Amniotic stem cell (primary cell): ENCODE data around the gene MAP7.
A peak's percentile ranks its signal among the peaks of the same experiment; 100 is the strongest.
"Not testable (repeated sequence)": the region's sequence is repeated elsewhere in the genome, so short reads cannot be mapped to it uniquely, and the experiment has no call there.

Source experiments
- DNase-seq: peaks from one replicate; lab custom pipeline; 2025; lab: John Stamatoyannopoulos, UW

Gene MAP7

GRCh38 chr6:136421537-136422158, 128.6 kb downstream of the MAP7 start:
- DNase-seq, result no peak

GRCh38 chr6:136420853-136421252, 129.4 kb downstream of the MAP7 start:
- DNase-seq, result no peak

- no peak for DNase-seq
These were observed 134.7 kb downstream of the MAP7 start for GRCh38 chr6:136415351-136416007.

- DNase-seq, result no peak
These were observed 137.8 kb downstream of the MAP7 start for GRCh38 chr6:136412410-136412809.

GRCh38 chr6:136411453-136412354, 138.5 kb downstream of the MAP7 start:
- no peak for DNase-seq

GRCh38 chr6:136411025-136411325, 139.2 kb downstream of the MAP7 start:
- no peak for DNase-seq

- no peak for DNase-seq
These were observed 139.8 kb downstream of the MAP7 start for GRCh38 chr6:136410201-136411024.

GRCh38 chr6:136409597-136409996, 140.6 kb downstream of the MAP7 start:
- no peak for DNase-seq

GRCh38 chr6:136408204-136408603, 142.0 kb downstream of the MAP7 start:
- DNase-seq, result no peak

- no peak for DNase-seq
These were observed 144.7 kb downstream of the MAP7 start for GRCh38 chr6:136405420-136406029.

- DNase-seq, result no peak
These were observed 145.4 kb downstream of the MAP7 start for GRCh38 chr6:136404627-136405419.

- DNase-seq, result no peak
These were observed 146.2 kb downstream of the MAP7 start for GRCh38 chr6:136404007-136404406.

GRCh38 chr6:136403110-136403980, 146.9 kb downstream of the MAP7 start:
- DNase-seq, result peak; percentile 46

- no peak for DNase-seq
These were observed 148.5 kb downstream of the MAP7 start for GRCh38 chr6:136401749-136402148.

GRCh38 chr6:136401236-136401635, 149.0 kb downstream of the MAP7 start:
- not testable (repeated sequence) for DNase-seq

- no peak for DNase-seq
These were observed 151.8 kb downstream of the MAP7 start for GRCh38 chr6:136398453-136398852.

GRCh38 chr6:136396908-136397307, 153.3 kb downstream of the MAP7 start:
- DNase-seq, result no peak

- DNase-seq, result not testable (repeated sequence)
These were observed 159.3 kb downstream of the MAP7 start for GRCh38 chr6:136390959-136391358.

GRCh38 chr6:136387316-136387715, 162.9 kb downstream of the MAP7 start:
- DNase-seq, result no peak
